MM.1S (cell line): ENCODE measurements around the gene TCHP.
A peak's percentile ranks its signal among the peaks of the same experiment; 100 is the strongest.

Experiments
- DNase-seq: peaks from one replicate; pipeline ENCODE4 v3.0.0-alpha.2; 2015
- H2AFZ ChIP-seq: fragments of 300-600 bp; sonication (generic); 2 replicates; pipeline ENCODE4 v1.6.0; 2016; ENCODE audit warnings: antibody characterized with exemption, low read length
- H3F3A ChIP-seq: fragments of 300-600 bp; sonication (generic); 2 replicates; pipeline ENCODE4 v1.6.1; 2016; ENCODE audit warnings: mild to moderate bottlenecking, antibody characterized with exemption, low read length, moderate library complexity, mixed read lengths; ENCODE audit not compliant: insufficient read depth
- H3K27ac ChIP-seq: fragments of 300-600 bp; sonication (generic); 2 replicates; pipeline ENCODE4 v1.5.1; 2016; ENCODE audit warnings: mild to moderate bottlenecking, low read length
- H3K27me3 ChIP-seq: fragments of 300-600 bp; sonication (generic); replicated peaks from 2 replicates; pipeline ENCODE4 v1.6.0; 2016; ENCODE audit warnings: low read length; ENCODE audit not compliant: insufficient read depth
- H3K36me3 ChIP-seq: fragments of 300-600 bp; sonication (generic); replicated peaks from 2 replicates; pipeline ENCODE4 v1.6.1; 2016; ENCODE audit warnings: mild to moderate bottlenecking, low read length, mixed read lengths; ENCODE audit not compliant: insufficient read depth
- H3K4me1 ChIP-seq: fragments of 300-600 bp; sonication (generic); 2 replicates; pipeline ENCODE4 v1.6.1; 2016; ENCODE audit warnings: low read length, mixed read lengths
- H3K4me2 ChIP-seq: fragments of 300-600 bp; sonication (generic); 2 replicates; pipeline ENCODE4 v1.6.0; 2016; ENCODE audit warnings: low read depth, low read length
- H3K4me3 ChIP-seq: fragments of 300-600 bp; sonication (generic); 2 replicates; pipeline ENCODE4 v1.5.1; 2016; ENCODE audit warnings: low read length, mixed read lengths
- H3K79me2 ChIP-seq: fragments of 300-600 bp; sonication (generic); 2 replicates; pipeline ENCODE4 v1.6.1; 2016; ENCODE audit warnings: mixed run types, low read length, mixed read lengths
- H3K9ac ChIP-seq: fragments of 300-600 bp; sonication (generic); 2 replicates; pipeline ENCODE4 v1.6.1; 2016; ENCODE audit warnings: low read length, mixed read lengths
- H3K9me2 ChIP-seq: fragments of 300-600 bp; sonication (generic); replicated peaks from 2 replicates; pipeline ENCODE4 v1.6.1; 2016; ENCODE audit warnings: mild to moderate bottlenecking, low read length, mixed read lengths; ENCODE audit not compliant: insufficient read depth
- H3K9me3 ChIP-seq: fragments of 300-600 bp; sonication (generic); replicated peaks from 2 replicates; pipeline ENCODE4 v1.6.1; 2016; ENCODE audit warnings: mild to moderate bottlenecking, low read length, mixed read lengths; ENCODE audit not compliant: insufficient read depth
- H4K20me1 ChIP-seq: fragments of 300-600 bp; sonication (generic); 2 replicates; pipeline ENCODE4 v1.6.1; 2016; ENCODE audit warnings: mild to moderate bottlenecking, low read length, moderate library complexity, mixed read lengths; ENCODE audit not compliant: insufficient read depth
- EZH2 ChIP-seq: fragments of 300-600 bp; sonication (generic); optimal IDR thresholded peaks from 2 replicates; pipeline ENCODE3; 2017; ENCODE audit warnings: low read depth, mild to moderate bottlenecking, antibody characterized with exemption, low read length, mixed read lengths
- EZH2phosphoT487 ChIP-seq: fragments of 300-600 bp; sonication (generic); IDR thresholded peaks from 2 replicates; pipeline ENCODE4 v1.6.1; 2018; ENCODE audit warnings: antibody characterized with exemption, low read length
- TF ChIP-seq, protein P1 (sequence below): fragments of 300-600 bp; sonication (generic); IDR thresholded peaks from 2 replicates; pipeline ENCODE4 v1.5.1; 2016; ENCODE audit warnings: antibody characterized with exemption, low read length, mixed read lengths

Gene TCHP

GRCh38 chr12:109910254-109910968 lies 10.3 kb downstream of the TCHP start:
- H3K36me3 ChIP-seq: no peaks in the 10 kb centered on the region
- TF ChIP-seq, protein P1, sequence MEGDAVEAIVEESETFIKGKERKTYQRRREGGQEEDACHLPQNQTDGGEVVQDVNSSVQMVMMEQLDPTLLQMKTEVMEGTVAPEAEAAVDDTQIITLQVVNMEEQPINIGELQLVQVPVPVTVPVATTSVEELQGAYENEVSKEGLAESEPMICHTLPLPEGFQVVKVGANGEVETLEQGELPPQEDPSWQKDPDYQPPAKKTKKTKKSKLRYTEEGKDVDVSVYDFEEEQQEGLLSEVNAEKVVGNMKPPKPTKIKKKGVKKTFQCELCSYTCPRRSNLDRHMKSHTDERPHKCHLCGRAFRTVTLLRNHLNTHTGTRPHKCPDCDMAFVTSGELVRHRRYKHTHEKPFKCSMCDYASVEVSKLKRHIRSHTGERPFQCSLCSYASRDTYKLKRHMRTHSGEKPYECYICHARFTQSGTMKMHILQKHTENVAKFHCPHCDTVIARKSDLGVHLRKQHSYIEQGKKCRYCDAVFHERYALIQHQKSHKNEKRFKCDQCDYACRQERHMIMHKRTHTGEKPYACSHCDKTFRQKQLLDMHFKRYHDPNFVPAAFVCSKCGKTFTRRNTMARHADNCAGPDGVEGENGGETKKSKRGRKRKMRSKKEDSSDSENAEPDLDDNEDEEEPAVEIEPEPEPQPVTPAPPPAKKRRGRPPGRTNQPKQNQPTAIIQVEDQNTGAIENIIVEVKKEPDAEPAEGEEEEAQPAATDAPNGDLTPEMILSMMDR: no peak
- TF ChIP-seq EZH2: no peak
- TF ChIP-seq EZH2phosphoT487: no peak

DNA sequence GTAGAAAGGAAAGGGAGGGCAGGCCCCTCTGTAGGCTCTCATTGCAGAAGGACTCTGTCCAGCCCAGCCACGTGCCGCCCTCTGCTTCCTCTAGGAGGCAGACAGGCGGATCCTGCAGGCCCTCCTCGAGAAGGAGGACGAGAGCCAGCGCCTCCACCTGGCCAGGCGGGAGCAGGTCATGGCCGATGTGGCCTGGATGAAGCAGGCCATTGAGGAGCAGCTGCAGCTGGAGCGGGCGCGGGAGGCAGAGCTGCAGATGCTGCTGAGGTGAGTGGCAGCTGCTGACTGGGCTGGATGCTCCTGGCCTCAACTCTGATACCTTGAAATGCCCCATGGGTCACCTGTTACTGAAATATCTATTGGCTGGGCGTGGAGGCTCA lies 10.9 kb downstream of the TCHP start:
- no peaks in the 10 kb centered on the region for H4K20me1 ChIP-seq
- no peak overlapping the region for H3K9ac ChIP-seq
- H3K79me2 ChIP-seq: no peaks in the 10 kb centered on the region
- H3K4me1 ChIP-seq: no peaks in the 10 kb centered on the region
- no peaks in the 10 kb centered on the region for H3K9me2 ChIP-seq
- H2AFZ ChIP-seq: no peak overlapping the region
- no peaks in the 10 kb centered on the region for H3K9me3 ChIP-seq
- no peak for TF ChIP-seq EZH2phosphoT487
- TF ChIP-seq, protein P1: peak; percentile 13; the same call in 1 of the 2 replicates
- no peak overlapping the region for H3K4me2 ChIP-seq
- H3K36me3 ChIP-seq: no peaks in the 10 kb centered on the region
- H3F3A ChIP-seq: no peaks in the 10 kb centered on the region
- no peak overlapping the region for H3K4me3 ChIP-seq
- H3K27me3 ChIP-seq: no peaks in the 10 kb centered on the region
- DNase-seq: no peak
- H3K27ac ChIP-seq: no peak overlapping the region

More at GRCh38 chr12:109910254-109910968, 10.3 kb downstream of the TCHP start:
- no peak for DNase-seq
- no peaks in the 10 kb centered on the region for H3K9me2 ChIP-seq
- no peaks in the 10 kb centered on the region for H3K79me2 ChIP-seq
- H3K9me3 ChIP-seq: no peaks in the 10 kb centered on the region
- no peak overlapping the region for H3K4me3 ChIP-seq
- no peak overlapping the region for H3K4me2 ChIP-seq
- no peaks in the 10 kb centered on the region for H3F3A ChIP-seq
- no peaks in the 10 kb centered on the region for H3K4me1 ChIP-seq
- no peaks in the 10 kb centered on the region for H4K20me1 ChIP-seq
- H3K27me3 ChIP-seq: no peaks in the 10 kb centered on the region
- no peak overlapping the region for H3K9ac ChIP-seq
- no peak overlapping the region for H2AFZ ChIP-seq
- H3K27ac ChIP-seq: no peak overlapping the region

DNA sequence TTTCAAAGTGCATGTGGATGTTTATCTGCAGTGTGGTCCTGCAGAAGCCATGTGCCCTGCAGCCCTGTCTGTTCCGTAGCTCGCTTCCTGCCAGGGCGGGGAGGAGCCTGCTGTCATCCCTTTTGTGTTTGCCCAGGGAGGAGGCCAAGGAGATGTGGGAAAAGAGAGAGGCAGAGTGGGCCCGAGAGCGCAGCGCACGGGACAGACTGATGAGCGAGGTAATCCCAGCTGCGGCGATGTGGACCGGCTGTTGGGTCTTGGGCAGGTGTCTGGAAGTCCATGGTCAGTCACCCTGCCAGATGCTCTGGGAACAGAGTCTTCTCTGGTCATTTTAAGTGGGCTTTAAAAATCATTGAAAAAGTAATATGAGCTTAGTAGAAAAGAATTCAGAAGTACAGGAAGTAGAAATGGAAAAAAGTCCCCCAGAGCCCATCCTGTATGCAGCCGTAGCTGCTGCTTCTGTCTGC lies 12.8 kb downstream of the TCHP start:
- H3K36me3 ChIP-seq: no peaks in the 10 kb centered on the region

More for the DNA sequence above, 12.8 kb downstream of the TCHP start:
- no peaks in the 10 kb centered on the region for H3K79me2 ChIP-seq
- DNase-seq: no peak
- H3K27me3 ChIP-seq: no peaks in the 10 kb centered on the region
- H3K27ac ChIP-seq: no peak overlapping the region
- H3K9me3 ChIP-seq: no peaks in the 10 kb centered on the region
- H3K4me3 ChIP-seq: no peak overlapping the region
- no peaks in the 10 kb centered on the region for H3K9me2 ChIP-seq
- no peak overlapping the region for H2AFZ ChIP-seq
- no peak overlapping the region for H3K4me2 ChIP-seq
- TF ChIP-seq, protein P1: no peak
- no peak for TF ChIP-seq EZH2
- no peak for TF ChIP-seq EZH2phosphoT487
- H3F3A ChIP-seq: no peaks in the 10 kb centered on the region
- no peak overlapping the region for H3K9ac ChIP-seq
- no peaks in the 10 kb centered on the region for H3K4me1 ChIP-seq
- no peaks in the 10 kb centered on the region for H4K20me1 ChIP-seq
